K562 (cell line): ENCODE measurements around the gene ANKRD45. TPM values are rescaled to one million over a fixed set of nuclear protein-coding genes. Genes with fewer than 3 reads are reported as not detected.

ENCODE experiments used
- ATAC-seq: fragments of 200-7000 bp; cut with Tn5 transposase; 3 replicates; pipeline ENCODE4 v1.9.1; 2020; ENCODE audit warnings: moderate library complexity
- BruUV-seq: library from RNA; stranded (reverse); fragments of 400-500 nt; replicated peaks from 2 replicates; lab custom pipeline; 2021; lab: Mats Ljungman, UMichigan
- CTCF ChIA-PET: fragments of 300-600 bp; formaldehyde crosslinking; extraction: SDS; loops from one replicate; lab custom pipeline; 2021; ENCODE audit warnings: low intra/inter-chr PET ratio; lab: Yijun Ruan, JAX
- POLR2A ChIA-PET: fragments of 300-600, 350-650 bp; sonication (Branson Sonifier 250); formaldehyde crosslinking; extraction: SDS; loops from one replicate; lab custom pipeline; 2021; ENCODE audit warnings: antibody characterized with exemption, inconsistent platforms; lab: Yijun Ruan, JAX
- DNase-seq, 4 experiments: peaks; one replicate each; pipeline versions ENCODE4 v3.0.0 to v3.0.0-alpha.2; 2011 to 2018; ENCODE audit warnings: low spot score in 3 of 4, mixed read lengths in 3 of 4; ENCODE audit errors: extremely low read depth in 1 of 4
- FAIRE-seq: peaks from 2 replicates; lab custom pipeline; 2011; peaks lifted over from hg19 to GRCh38; lab: Jason Lieb, UNC
- H2AFZ ChIP-seq: 2 replicates; pipeline ENCODE4 v1.6.0; 2011; ENCODE audit warnings: low read depth, low read length, control low read depth, inconsistent platforms
- H3K27ac ChIP-seq: fragments of 200-600 bp; 3 replicates; pipeline ENCODE4 v1.8.0; 2011; ENCODE audit warnings: low read depth, mild to moderate bottlenecking, control low read depth, inconsistent platforms, low read length, moderate library complexity, mixed read lengths; ENCODE audit errors: extremely low read depth
- H3K27me3 ChIP-seq, 2 experiments: fragments of 300-600 bp in 1 of 2; 2 replicates in 1 of 2; 3 replicates in 1 of 2; pipeline versions ENCODE4 v1.6.0 to v1.8.0; 2011; ENCODE audit warnings: inconsistent platforms in 2 of 2, low read length in 2 of 2, mild to moderate bottlenecking in 1 of 2, mixed read lengths in 1 of 2, moderate library complexity in 1 of 2; ENCODE audit not compliant: control insufficient read depth in 2 of 2, insufficient read depth in 2 of 2
- H3K36me3 ChIP-seq: fragments of 300-600 bp; 3 replicates; pipeline ENCODE4 v1.8.0; 2011; ENCODE audit warnings: mild to moderate bottlenecking, low read length, inconsistent platforms; ENCODE audit not compliant: control insufficient read depth, insufficient read depth
- H3K4me1 ChIP-seq, 2 experiments: fragments of 200-600 bp in 1 of 2; replicated peaks in 1 of 2; 2 replicates in 1 of 2; 3 replicates in 1 of 2; pipeline versions ENCODE4 v1.5.1 to v1.8.0; 2011; ENCODE audit warnings: inconsistent platforms in 2 of 2, low read length in 2 of 2, mild to moderate bottlenecking in 1 of 2, mixed read lengths in 1 of 2, moderate library complexity in 1 of 2; ENCODE audit not compliant: control insufficient read depth in 2 of 2, insufficient read depth in 2 of 2
- H3K4me2 ChIP-seq: 2 replicates; pipeline ENCODE4 v1.6.1; 2011; ENCODE audit warnings: low read length, control low read depth, inconsistent platforms, mixed read lengths; ENCODE audit not compliant: insufficient read depth
- H3K4me3 ChIP-seq: fragments of 200-600 bp; sonication (generic), shearing (Covaris generic); 2 replicates; pipeline ENCODE4 v1.5.1; 2016; ENCODE audit warnings: control low read depth, inconsistent platforms
- H3K79me2 ChIP-seq: fragments of 200-600 bp; 3 replicates; pipeline ENCODE4 v1.8.0; 2011; ENCODE audit warnings: low read length, inconsistent platforms; ENCODE audit not compliant: control insufficient read depth, insufficient read depth
- H3K9ac ChIP-seq, 2 experiments: 2 replicates each; pipeline versions ENCODE4 v1.6.0 to v1.6.1; 2011; ENCODE audit warnings: low read depth in 2 of 2, low read length in 2 of 2, control low read depth in 1 of 2, inconsistent platforms in 1 of 2, mild to moderate bottlenecking in 1 of 2, mixed read lengths in 1 of 2; ENCODE audit not compliant: insufficient read depth in 1 of 2
- H3K9me1 ChIP-seq: one replicate; pipeline ENCODE4 v1.6.0; 2011; ENCODE audit warnings: inconsistent platforms, mild to moderate bottlenecking, low read length, moderate library complexity; ENCODE audit not compliant: control insufficient read depth, insufficient read depth
- H3K9me3 ChIP-seq: replicated peaks from 2 replicates; pipeline ENCODE4 v1.5.1; 2011; ENCODE audit warnings: low read depth, low read length, inconsistent platforms; ENCODE audit not compliant: control insufficient read depth, insufficient read depth
- H4K20me1 ChIP-seq: replicated peaks from 2 replicates; pipeline ENCODE4 v1.6.1; 2011; ENCODE audit warnings: low read length, inconsistent platforms, mixed read lengths; ENCODE audit not compliant: control insufficient read depth, insufficient read depth
- C11orf30 ChIP-seq: fragments of 450-650 bp; IDR thresholded peaks from 2 replicates; pipeline ENCODE4 v1.6.1; 2016; ENCODE audit warnings: low read depth, mild to moderate bottlenecking
- HOXB6 ChIP-seq: fragments of 250-450 bp; sonication (Bioruptor Pico); IDR thresholded peaks from 2 replicates; pipeline ENCODE4 v1.5.1; 2022; ENCODE audit warnings: mild to moderate bottlenecking, borderline replicate concordance
- MAFG ChIP-seq: fragments of 450-650 bp; conservative IDR thresholded peaks from 2 replicates; pipeline ENCODE4 v1.6.1; 2016; ENCODE audit warnings: missing genetic modification characterization, missing compliant biosample characterization
- NFIX ChIP-seq: fragments of 250-450 bp; sonication (Bioruptor Pico); IDR thresholded peaks from 2 replicates; pipeline ENCODE4 v1.4.0; 2020; ENCODE audit warnings: low read depth, mild to moderate bottlenecking, moderate library complexity
- NR4A1 ChIP-seq, 2 experiments: fragments of 250-450 bp in 1 of 2; fragments of 450-650 bp in 1 of 2; sonication (Bioruptor Pico) in 1 of 2; IDR thresholded peaks; 2 replicates each; pipeline versions ENCODE4 v1.4.0 to v1.6.1; 2016 to 2020; ENCODE audit warnings: mild to moderate bottlenecking in 2 of 2, missing compliant biosample characterization in 1 of 2, missing genetic modification characterization in 1 of 2, moderate library complexity in 1 of 2
- SMAD2 ChIP-seq: fragments of 150-350 bp; IDR thresholded peaks from 2 replicates; pipeline ENCODE4 v1.6.1; 2014; ENCODE audit warnings: low read depth, mild to moderate bottlenecking, low read length
- ZBTB5 ChIP-seq: fragments of 450-650 bp; IDR thresholded peaks from 2 replicates; pipeline ENCODE4 v1.6.1; 2017; ENCODE audit warnings: antibody characterized with exemption
- ZNF316 ChIP-seq: fragments of 450-650 bp; IDR thresholded peaks from 2 replicates; pipeline ENCODE4 v1.6.1; 2016
- WGBS: fragments of 100-300 bp; shearing (Covaris generic); methylation state at CpG from one replicate; pipeline ENCODE4 v1.1.6; 2016; ENCODE audit warnings: low coverage, mixed read lengths; ENCODE audit not compliant: insufficient coverage; ENCODE audit errors: missing lambda C conversion rate; 5-methylcytosine and 5-hydroxymethylcytosine counted together
- in situ Hi-C: fragments of 300-500 bp; cut with MboI; formaldehyde crosslinking; loops from 4 replicates; pipeline ENCODE4 v1.15.0; 2018; ENCODE audit warnings: inconsistent platforms, mixed read lengths
- intact Hi-C: fragments of 100-400 bp; cut with micrococcal nuclease; formaldehyde crosslinking; loops from 2 replicates; pipeline ENCODE4 v1.14.2; 2022
- polyA plus RNA-seq, 8 experiments: library from polyadenylated mRNA; depleted of rRNA in 4 of 8; stranded (reverse) in 5 of 8; unstranded in 3 of 8; fragments of >200 nt; fragmentation: Nextera tagmentation in 2 of 8; fragmentation: Illumina TruSeq in 1 of 8; extraction: Ambion mirVana in 2 of 8; extraction: Trizol in 1 of 8; gene quantifications; 2 replicates each; pipeline versions ENCODE4 v1.2.1 to v1.2.3, GENCODE V29; 2011 to 2014; ENCODE audit warnings: inconsistent platforms in 1 of 8, missing spikeins in 1 of 8
- total RNA-seq, 7 experiments: library from RNA; depleted of rRNA in 6 of 7; stranded (reverse); fragments of >200 nt in 6 of 7; fragmentation: Illumina TruSeq in 2 of 7; extraction: Trizol in 2 of 7; gene quantifications; 2 replicates each; pipeline versions ENCODE4 v1.2.1 to v1.2.3, GENCODE V29; 2011 to 2021; ENCODE audit warnings: low replicate concordance in 1 of 7

Gene ANKRD45
- total and polyA plus RNA-seq, 9 of the 15 experiments (the other 6 are each of a cell fraction or from before 2014, with no cell fraction given), result 0.10 to 0.30 (median 0.11) TPM; not detected in 2

- intact Hi-C loops (no loop called here), in situ Hi-C loops (no loop called here)
- no peak overlapping the region for H3K4me2 ChIP-seq
- H3K9me1 ChIP-seq, result no peaks in the 10 kb centered on the region
- H3K36me3 ChIP-seq, result no peaks in the 10 kb centered on the region
- peak; percentile 79 for TF ChIP-seq ZNF316
- TF ChIP-seq NR4A1 (CRISPR knock-in tag; IDR thresholded peaks at IDR 0.05), result no peak
- no peak for TF ChIP-seq NR4A1 (tag; IDR thresholded peaks at IDR 0.05)
- TF ChIP-seq SMAD2, result no peak
- TF ChIP-seq C11orf30, result peak; percentile 52
- TF ChIP-seq NFIX, result no peak
- TF ChIP-seq MAFG (tag), result peak; percentile 40; the same call in 1 of the 2 replicates
- no peak for TF ChIP-seq ZBTB5
- TF ChIP-seq HOXB6 (CRISPR knock-in tag), result no peak
- H3K9me3 ChIP-seq, result no peaks in the 10 kb centered on the region
- H3K9ac ChIP-seq, result no peak overlapping the region
- H3K27ac ChIP-seq, result no peak overlapping the region
- CTCF ChIA-PET, result no interaction called here
- no peak overlapping the region for H2AFZ ChIP-seq
- FAIRE-seq (no peak), DNase-seq (no peak), ATAC-seq (no peak)
- WGBS, result 4% methylated on average over 1 of the region's 1 CpG
- no TSS peak for BruUV-seq
- POLR2A ChIA-PET, result interaction anchor here (0.9 to 1.5 kb wide), 2 partner anchors 8 to 11 kb away, joined by 3 to 5 read pairs; no protein-coding TSS in a partner anchor
- H3K79me2 ChIP-seq, result no peaks in the 10 kb centered on the region
- H4K20me1 ChIP-seq, result no peaks in the 10 kb centered on the region
- no peaks in the 10 kb centered on the region for H3K4me1 ChIP-seq
- peaks cover 5 to 12% of the 10 kb centered on the region in 2 experiments; a peak in 3 of 5 replicates for H3K27me3 ChIP-seq
- no peak overlapping the region for H3K4me3 ChIP-seq
Measured at GRCh38 chr1:173581383-173582079, 88.1 kb downstream of the ANKRD45 start.
